Stimulated activated CD8-positive, alpha-beta memory T cell treated with anti-CD3 and anti-CD28 coated beads, Interleukin-7, amount 100 ng/mL, for 1 hour (primary cell): ENCODE data around the gene EXOSC7.

ENCODE experiments used
- DNase-seq, 2 donors: peaks; one replicate each; pipeline ENCODE4 v3.0.0-alpha.2; 2020; ENCODE audit warnings: low read depth in 2 of 2

The EXOSC7 gene

GRCh38 chr3:45055411-45056143 lies 79.5 kb downstream of the EXOSC7 start:
- no peak for DNase-seq

GRCh38 chr3:45056608-45057301 lies 80.7 kb downstream of the EXOSC7 start:
- no peak for DNase-seq

GRCh38 chr3:45057557-45057956 lies 81.5 kb downstream of the EXOSC7 start:
- DNase-seq, result no peak

- no peak for DNase-seq
Observed at GRCh38 chr3:45059132-45059531, 83.1 kb downstream of the EXOSC7 start.

GRCh38 chr3:45060165-45060892 lies 84.3 kb downstream of the EXOSC7 start:
- DNase-seq, result no peak
